GM19463 (cell line): ENCODE measurements around the gene ANO9.
"Not testable (repeated sequence)": the region's sequence is repeated elsewhere in the genome, so short reads cannot be mapped to it uniquely, and the experiment has no call there.

Source experiments
- ATAC-seq: cut with Tn5 transposase; IDR thresholded peaks from one replicate; pipeline ENCODE4 v1.9.1; 2021; ENCODE audit warnings: mild to moderate bottlenecking, moderate library complexity; ENCODE audit not compliant: unreplicated experiment

Gene ANO9

GRCh38 chr11:437228-437870, 4.5 kb downstream of the ANO9 start:
- ATAC-seq: no peak

- ATAC-seq: not testable (repeated sequence)
Measured at GRCh38 chr11:434999-435740, 6.6 kb downstream of the ANO9 start.

GRCh38 chr11:434496-434895, 7.3 kb downstream of the ANO9 start:
- ATAC-seq: no peak

GRCh38 chr11:433641-434040, 8.2 kb downstream of the ANO9 start:
- ATAC-seq: no peak

GRCh38 chr11:433111-433510, 8.7 kb downstream of the ANO9 start:
- no peak for ATAC-seq

GRCh38 chr11:432501-433100, 9.2 kb downstream of the ANO9 start:
- no peak for ATAC-seq

- ATAC-seq: no peak
Measured at GRCh38 chr11:431921-432320, 9.9 kb downstream of the ANO9 start.

- no peak for ATAC-seq
Measured at GRCh38 chr11:429931-430456, 11.8 kb downstream of the ANO9 start.

- ATAC-seq: no peak
Measured at GRCh38 chr11:429391-429790, 12.4 kb downstream of the ANO9 start.

GRCh38 chr11:428295-428694, 13.5 kb downstream of the ANO9 start:
- no peak for ATAC-seq

GRCh38 chr11:426851-427250, 15.0 kb downstream of the ANO9 start:
- no peak for ATAC-seq

GRCh38 chr11:425301-425700, 16.5 kb downstream of the ANO9 start:
- ATAC-seq: no peak

GRCh38 chr11:424766-425165, 17.0 kb downstream of the ANO9 start:
- not testable (repeated sequence) for ATAC-seq

- ATAC-seq: no peak
Measured at GRCh38 chr11:424232-424631, 17.6 kb downstream of the ANO9 start.

GRCh38 chr11:422249-422656, 19.6 kb downstream of the ANO9 start:
- ATAC-seq: no peak

GRCh38 chr11:420911-421321, 20.9 kb downstream of the ANO9 start:
- no peak for ATAC-seq

GRCh38 chr11:420054-420910, 21.5 kb downstream of the ANO9 start:
- no peak for ATAC-seq

- ATAC-seq: no peak
Measured at GRCh38 chr11:419248-420005, 22.4 kb downstream of the ANO9 start.

- ATAC-seq: no peak
Measured at GRCh38 chr11:418343-419247, 23.2 kb downstream of the ANO9 start.
